Neuron (in vitro differentiated cells): ENCODE measurements around the gene TNFRSF12A.
"Not testable (repeated sequence)": the region's sequence is repeated elsewhere in the genome, so short reads cannot be mapped to it uniquely, and the experiment has no call there.

Experiments used
- H2AFZ ChIP-seq: one replicate; pipeline ENCODE4 v1.6.1; 2013; ENCODE audit warnings: low read depth, mild to moderate bottlenecking, inconsistent platforms, low read length, moderate library complexity
- H3K27me3 ChIP-seq: one replicate; pipeline ENCODE4 v1.6.1; 2013; ENCODE audit warnings: low read length; ENCODE audit not compliant: insufficient read depth
- H3K36me3 ChIP-seq: one replicate; pipeline ENCODE4 v1.6.1; 2013; ENCODE audit warnings: low read length; ENCODE audit not compliant: insufficient read depth
- H3K4me1 ChIP-seq: one replicate; pipeline ENCODE4 v1.6.1; 2013; ENCODE audit warnings: low read length; ENCODE audit not compliant: insufficient read depth
- H3K4me3 ChIP-seq: 2 replicates; pipeline ENCODE4 v1.5.1; 2013; ENCODE audit warnings: mild to moderate bottlenecking, low read length, moderate library complexity
- H3K9me3 ChIP-seq: one replicate; pipeline ENCODE4 v1.6.1; 2013; ENCODE audit warnings: low read length

TNFRSF12A gene

GRCh38 chr16:3066440-3066748, 46.2 kb downstream of the TNFRSF12A start:
- Histone ChIP-seq H3K4me3 (no peak overlapping the region), H3K27me3 (peaks cover 6% of the 10 kb centered on the region), H3K9me3 (peaks cover 3% of the 10 kb centered on the region), H3K36me3 (no peaks in the 10 kb centered on the region), H3K4me1 (no peaks in the 10 kb centered on the region), H2AFZ (no peak overlapping the region)

GRCh38 chr16:3068487-3068886, 48.3 kb downstream of the TNFRSF12A start:
- no peak overlapping the region for H2AFZ ChIP-seq
- H3K4me3 ChIP-seq: no peak overlapping the region
- H3K36me3 ChIP-seq: no peaks in the 10 kb centered on the region
- H3K4me1 ChIP-seq: no peaks in the 10 kb centered on the region
- peaks cover 6% of the 10 kb centered on the region for H3K27me3 ChIP-seq
- peaks cover 3% of the 10 kb centered on the region for H3K9me3 ChIP-seq

DNA sequence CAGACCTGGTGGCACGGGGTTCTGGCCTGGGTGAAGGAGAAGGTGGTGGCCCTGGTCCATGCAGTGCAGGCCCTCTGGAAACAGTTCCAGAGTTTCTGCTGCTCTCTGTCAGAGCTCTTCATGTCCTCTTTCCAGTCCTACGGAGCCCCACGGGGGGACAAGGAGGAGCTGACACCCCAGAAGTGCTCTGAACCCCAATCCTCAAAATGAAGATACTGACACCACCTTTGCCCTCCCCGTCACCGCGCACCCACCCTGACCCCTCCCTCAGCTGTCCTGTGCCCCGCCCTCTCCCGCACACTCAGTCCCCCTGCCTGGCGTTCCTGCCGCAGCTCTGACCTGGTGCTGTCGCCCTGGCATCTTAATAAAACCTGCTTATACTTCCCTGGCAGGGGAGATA, 49.0 kb downstream of the TNFRSF12A start:
- H3K27me3 ChIP-seq, H2AFZ ChIP-seq, H3K36me3 ChIP-seq, H3K4me3 ChIP-seq, H3K9me3 ChIP-seq, H3K4me1 ChIP-seq: not testable (repeated sequence)

DNA sequence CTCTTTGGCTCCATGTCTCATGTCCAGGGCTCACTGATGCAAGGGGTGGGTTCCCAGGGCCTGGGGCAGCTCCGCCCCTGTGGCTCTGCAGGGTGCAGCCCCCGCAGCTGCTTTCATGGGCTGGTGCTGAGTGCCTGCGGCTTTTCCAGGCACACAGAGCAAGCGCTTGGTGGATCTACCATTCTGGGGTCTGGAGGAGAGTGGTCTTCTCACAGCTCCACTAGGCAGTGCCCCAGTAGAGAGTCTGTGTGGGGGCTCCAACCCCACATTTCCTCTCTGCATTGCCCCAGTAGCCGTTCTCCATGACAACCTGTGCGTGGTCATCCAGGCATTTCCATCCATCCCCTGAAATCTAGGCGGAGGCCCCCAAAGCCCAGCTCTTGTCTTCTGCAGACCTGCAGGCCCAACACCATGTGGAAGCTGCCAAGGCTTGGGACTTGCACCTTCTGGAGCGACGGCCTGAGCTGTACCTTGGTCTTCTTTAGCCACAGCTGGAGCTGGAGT, 50.5 kb downstream of the TNFRSF12A start:
- Histone ChIP-seq H3K27me3 (peaks cover 7% of the 10 kb centered on the region), H3K4me3 (no peak overlapping the region), H3K9me3 (no peaks in the 10 kb centered on the region), H2AFZ (no peak overlapping the region), H3K36me3 (no peaks in the 10 kb centered on the region), H3K4me1 (no peaks in the 10 kb centered on the region)

DNA sequence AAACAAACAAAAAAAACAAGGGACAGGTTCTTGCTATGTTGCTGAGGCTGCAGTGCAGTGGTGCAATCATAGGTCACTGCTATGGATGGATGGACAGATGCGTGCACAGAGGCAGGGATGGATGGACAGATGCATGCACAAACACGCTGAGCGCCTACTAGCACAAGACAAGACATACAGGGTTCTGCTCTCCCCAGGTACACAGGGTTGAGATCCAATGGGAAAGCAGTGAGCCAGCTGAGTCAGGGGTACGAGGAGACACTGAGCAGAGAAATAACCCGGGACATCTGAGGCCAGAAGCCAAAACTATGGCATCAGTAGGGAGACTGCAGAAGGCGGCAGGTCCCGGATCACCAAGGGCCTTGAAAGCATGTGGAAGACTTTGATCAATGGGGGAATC, 51.5 kb downstream of the TNFRSF12A start:
- no peaks in the 10 kb centered on the region for H3K4me1 ChIP-seq
- H3K4me3 ChIP-seq: no peak overlapping the region
- no peak overlapping the region for H2AFZ ChIP-seq
- no peaks in the 10 kb centered on the region for H3K36me3 ChIP-seq
- H3K9me3 ChIP-seq: no peaks in the 10 kb centered on the region
- peaks cover 12% of the 10 kb centered on the region for H3K27me3 ChIP-seq
